Measurements from ENCODE around the gene PANX2. TPM values are rescaled to one million over a fixed set of nuclear protein-coding genes. Genes with fewer than 3 reads are reported as not detected.
A peak's percentile ranks its signal among the peaks of the same experiment; 100 is the strongest.
"Not testable (repeated sequence)": the region's sequence is repeated elsewhere in the genome, so short reads cannot be mapped to it uniquely, and the experiment has no call there.

PANX2 gene
- total RNA-seq, 1 donor from 2014 or later, result not detected

- no peaks in the 10 kb centered on the region for H3K27me3 ChIP-seq (ENCODE audit: control insufficient read depth in 3 of 3, insufficient read depth in 3 of 3, low read length in 3 of 3)
- peaks cover 34 to 50% (median 49%) of the 10 kb centered on the region in 3 donors for H3K4me1 ChIP-seq (ENCODE audit: control insufficient read depth in 3 of 3, insufficient read depth in 3 of 3, low read length in 3 of 3)
- H3K9ac ChIP-seq (ENCODE audit: low read depth in 1 of 3, low read length in 3 of 3), result no peak overlapping the region
- no peak overlapping the region for H3K4me3 ChIP-seq (ENCODE audit: low read length in 3 of 3)
- no peaks in the 10 kb centered on the region for H3K9me3 ChIP-seq (ENCODE audit: control insufficient read depth in 3 of 3, low read length in 3 of 3)
- peaks cover 20 to 31% (median 22%) of the 10 kb centered on the region in 3 donors for H3K36me3 ChIP-seq (ENCODE audit: control insufficient read depth in 3 of 3, insufficient read depth in 3 of 3, low read length in 3 of 3)
- no peak overlapping the region for H3K27ac ChIP-seq (ENCODE audit: low read depth, low read length)
Observed at GRCh38 chr22:50204571-50204970, 34.0 kb downstream of the PANX2 start.

GRCh38 chr22:50204998-50205397 is 34.5 kb downstream of the PANX2 start:
- Histone ChIP-seq H3K36me3 (ENCODE audit: control insufficient read depth in 3 of 3, insufficient read depth in 3 of 3, low read length in 3 of 3) (peaks cover 22 to 32% (median 23%) of the 10 kb centered on the region in 3 donors), H3K4me1 (ENCODE audit: control insufficient read depth in 3 of 3, insufficient read depth in 3 of 3, low read length in 3 of 3) (peaks cover 30 to 46% (median 45%) of the 10 kb centered on the region in 3 donors)
- not testable (repeated sequence) for H3K9ac ChIP-seq (ENCODE audit: low read depth in 1 of 3, low read length in 3 of 3); H3K4me3 ChIP-seq (ENCODE audit: low read length in 3 of 3); H3K9me3 ChIP-seq (ENCODE audit: control insufficient read depth in 3 of 3, low read length in 3 of 3); H3K27ac ChIP-seq (ENCODE audit: low read depth, low read length); H3K27me3 ChIP-seq (ENCODE audit: control insufficient read depth in 3 of 3, insufficient read depth in 3 of 3, low read length in 3 of 3)

GRCh38 chr22:50205781-50206569 is 35.4 kb downstream of the PANX2 start:
- H3K27ac ChIP-seq (ENCODE audit: low read depth, low read length), result no peak overlapping the region
- peak overlapping the region in 1 of 3 donors; percentile 57 for H3K9ac ChIP-seq (ENCODE audit: low read depth in 1 of 3, low read length in 3 of 3)
- no peak overlapping the region for H3K4me3 ChIP-seq (ENCODE audit: low read length in 3 of 3)
- H3K36me3 ChIP-seq (ENCODE audit: control insufficient read depth in 3 of 3, insufficient read depth in 3 of 3, low read length in 3 of 3), result peaks cover 30 to 42% (median 32%) of the 10 kb centered on the region in 3 donors
- H3K27me3 ChIP-seq (ENCODE audit: control insufficient read depth in 3 of 3, insufficient read depth in 3 of 3, low read length in 3 of 3), result no peaks in the 10 kb centered on the region
- H3K9me3 ChIP-seq (ENCODE audit: control insufficient read depth in 3 of 3, low read length in 3 of 3), result no peaks in the 10 kb centered on the region
- H3K4me1 ChIP-seq (ENCODE audit: control insufficient read depth in 3 of 3, insufficient read depth in 3 of 3, low read length in 3 of 3), result peaks cover 27 to 44% (median 43%) of the 10 kb centered on the region in 3 donors

- peak overlapping the region in 1 of 3 donors; percentile 57 for H3K9ac ChIP-seq (ENCODE audit: low read depth in 1 of 3, low read length in 3 of 3)
- no peaks in the 10 kb centered on the region for H3K27me3 ChIP-seq (ENCODE audit: control insufficient read depth in 3 of 3, insufficient read depth in 3 of 3, low read length in 3 of 3)
- H3K9me3 ChIP-seq (ENCODE audit: control insufficient read depth in 3 of 3, low read length in 3 of 3), result no peaks in the 10 kb centered on the region
- no peak overlapping the region for H3K27ac ChIP-seq (ENCODE audit: low read depth, low read length)
- H3K4me1 ChIP-seq (ENCODE audit: control insufficient read depth in 3 of 3, insufficient read depth in 3 of 3, low read length in 3 of 3), result peaks cover 26 to 43% (median 42%) of the 10 kb centered on the region in 3 donors
- no peak overlapping the region for H3K4me3 ChIP-seq (ENCODE audit: low read length in 3 of 3)
- peaks cover 35 to 48% (median 36%) of the 10 kb centered on the region in 3 donors for H3K36me3 ChIP-seq (ENCODE audit: control insufficient read depth in 3 of 3, insufficient read depth in 3 of 3, low read length in 3 of 3)
Observed at GRCh38 chr22:50206599-50206998, 36.1 kb downstream of the PANX2 start.

GRCh38 chr22:50207383-50208140 is 37.0 kb downstream of the PANX2 start:
- peaks cover 38 to 53% (median 39%) of the 10 kb centered on the region in 3 donors for H3K36me3 ChIP-seq (ENCODE audit: control insufficient read depth in 3 of 3, insufficient read depth in 3 of 3, low read length in 3 of 3)
- no peaks in the 10 kb centered on the region for H3K27me3 ChIP-seq (ENCODE audit: control insufficient read depth in 3 of 3, insufficient read depth in 3 of 3, low read length in 3 of 3)
- H3K4me1 ChIP-seq (ENCODE audit: control insufficient read depth in 3 of 3, insufficient read depth in 3 of 3, low read length in 3 of 3), result peaks cover 18 to 35% (median 35%) of the 10 kb centered on the region in 3 donors
- H3K27ac ChIP-seq (ENCODE audit: low read depth, low read length), result no peak overlapping the region
- no peak overlapping the region for H3K4me3 ChIP-seq (ENCODE audit: low read length in 3 of 3)
- no peak overlapping the region for H3K9ac ChIP-seq (ENCODE audit: low read depth in 1 of 3, low read length in 3 of 3)
- H3K9me3 ChIP-seq (ENCODE audit: control insufficient read depth in 3 of 3, low read length in 3 of 3), result no peaks in the 10 kb centered on the region

- no peak overlapping the region for H3K4me3 ChIP-seq (ENCODE audit: low read length in 3 of 3)
- H3K9me3 ChIP-seq (ENCODE audit: control insufficient read depth in 3 of 3, low read length in 3 of 3), result no peaks in the 10 kb centered on the region
- peak overlapping the region in 1 of 3 donors; percentile 16 for H3K9ac ChIP-seq (ENCODE audit: low read depth in 1 of 3, low read length in 3 of 3)
- H3K36me3 ChIP-seq (ENCODE audit: control insufficient read depth in 3 of 3, insufficient read depth in 3 of 3, low read length in 3 of 3), result peaks cover 46 to 59% (median 47%) of the 10 kb centered on the region in 3 donors
- H3K27me3 ChIP-seq (ENCODE audit: control insufficient read depth in 3 of 3, insufficient read depth in 3 of 3, low read length in 3 of 3), result no peaks in the 10 kb centered on the region
- H3K4me1 ChIP-seq (ENCODE audit: control insufficient read depth in 3 of 3, insufficient read depth in 3 of 3, low read length in 3 of 3), result peaks cover 18 to 35% (median 35%) of the 10 kb centered on the region in 3 donors
- H3K27ac ChIP-seq (ENCODE audit: low read depth, low read length), result no peak overlapping the region
Observed at GRCh38 chr22:50208430-50208938, 38.0 kb downstream of the PANX2 start.

- Histone ChIP-seq H3K27ac (ENCODE audit: low read depth, low read length) (no peak overlapping the region), H3K9me3 (ENCODE audit: control insufficient read depth in 3 of 3, low read length in 3 of 3) (no peaks in the 10 kb centered on the region), H3K4me3 (ENCODE audit: low read length in 3 of 3) (no peak overlapping the region), H3K27me3 (ENCODE audit: control insufficient read depth in 3 of 3, insufficient read depth in 3 of 3, low read length in 3 of 3) (no peaks in the 10 kb centered on the region), H3K4me1 (ENCODE audit: control insufficient read depth in 3 of 3, insufficient read depth in 3 of 3, low read length in 3 of 3) (peaks cover 18 to 35% (median 35%) of the 10 kb centered on the region in 3 donors), H3K36me3 (ENCODE audit: control insufficient read depth in 3 of 3, insufficient read depth in 3 of 3, low read length in 3 of 3) (peaks cover 42 to 59% (median 47%) of the 10 kb centered on the region in 3 donors), H3K9ac (ENCODE audit: low read depth in 1 of 3, low read length in 3 of 3) (no peak overlapping the region)
Observed at GRCh38 chr22:50208939-50209892, 38.7 kb downstream of the PANX2 start.

- Histone ChIP-seq H3K4me1 (ENCODE audit: control insufficient read depth in 3 of 3, insufficient read depth in 3 of 3, low read length in 3 of 3) (peaks cover 18 to 35% (median 32%) of the 10 kb centered on the region in 3 donors), H3K27me3 (ENCODE audit: control insufficient read depth in 3 of 3, insufficient read depth in 3 of 3, low read length in 3 of 3) (no peaks in the 10 kb centered on the region), H3K27ac (ENCODE audit: low read depth, low read length) (no peak overlapping the region), H3K4me3 (ENCODE audit: low read length in 3 of 3) (no peak overlapping the region), H3K9ac (ENCODE audit: low read depth in 1 of 3, low read length in 3 of 3) (no peak overlapping the region), H3K36me3 (ENCODE audit: control insufficient read depth in 3 of 3, insufficient read depth in 3 of 3, low read length in 3 of 3) (peaks cover 45 to 63% (median 50%) of the 10 kb centered on the region in 3 donors), H3K9me3 (ENCODE audit: control insufficient read depth in 3 of 3, low read length in 3 of 3) (no peaks in the 10 kb centered on the region)
Observed at GRCh38 chr22:50209893-50210292, 39.4 kb downstream of the PANX2 start.

Data from skeletal muscle tissue (tissue), 4 donors.